Chondrocyte (in vitro differentiated cells): ENCODE results near the gene PCYT2. TPM values are rescaled to one million over a fixed set of nuclear protein-coding genes. Genes with fewer than 3 reads are reported as not detected.

ENCODE experiments used
- DNase-seq: peaks from one replicate; pipeline ENCODE4 v3.0.0; 2021; ENCODE audit warnings: mixed read lengths, low spot score
- H3K27ac Mint-ChIP-seq: one replicate; pipeline ENCODE4 v1.8.0; 2021; ENCODE audit warnings: mild to moderate bottlenecking, moderate library complexity, mixed read lengths; ENCODE audit not compliant: unreplicated experiment
- H3K27me3 Mint-ChIP-seq: 2 replicates; pipeline ENCODE4 v1.8.0; 2021; ENCODE audit warnings: low read depth, mixed read lengths
- H3K36me3 Mint-ChIP-seq: 2 replicates; pipeline ENCODE4 v1.8.0; 2021; ENCODE audit warnings: low read depth, mixed read lengths
- H3K4me1 Mint-ChIP-seq: 2 replicates; pipeline ENCODE4 v1.8.0; 2021; ENCODE audit warnings: low read depth, mild to moderate bottlenecking, mixed read lengths
- H3K4me3 Mint-ChIP-seq: one replicate; pipeline ENCODE4 v1.8.0; 2021; ENCODE audit warnings: mild to moderate bottlenecking, moderate library complexity, mixed read lengths; ENCODE audit not compliant: unreplicated experiment
- H3K9me3 Mint-ChIP-seq: 2 replicates; pipeline ENCODE4 v1.8.0; 2021; ENCODE audit warnings: low read depth, mixed read lengths
- CTCF ChIP-seq: fragments of 200-600 bp; sonication (generic); IDR thresholded peaks from 2 replicates; pipeline ENCODE4 v1.5.0; 2021; ENCODE audit warnings: antibody characterized with exemption, mild to moderate bottlenecking, moderate library complexity
- total RNA-seq: library from RNA; stranded (reverse); gene quantifications from 3 replicates; pipeline ENCODE4 v1.2.1, GENCODE V29; 2021

PCYT2 gene
- total RNA-seq, 1 donor from 2014 or later = 28.8 TPM

- H3K27me3 Mint-ChIP-seq = no peaks in the 10 kb centered on the region
- H3K4me3 Mint-ChIP-seq = peak overlapping the region; percentile 83
- H3K36me3 Mint-ChIP-seq = peaks cover 2% of the 10 kb centered on the region
- H3K9me3 Mint-ChIP-seq = no peaks in the 10 kb centered on the region
- no peak for DNase-seq
- peaks cover 41% of the 10 kb centered on the region for H3K4me1 Mint-ChIP-seq
- TF ChIP-seq CTCF = peak; percentile 30
- H3K27ac Mint-ChIP-seq = no peak overlapping the region
Observed at GRCh38 chr17:81927152-81927652, 16.0 kb upstream of the PCYT2 start.

- TF ChIP-seq CTCF = no peak
Observed at GRCh38 chr17:81926451-81927151, 15.4 kb upstream of the PCYT2 start.

GRCh38 chr17:81925860-81926450, 14.8 kb upstream of the PCYT2 start:
- TF ChIP-seq CTCF = no peak
- Mint-ChIP-seq H3K9me3 (no peaks in the 10 kb centered on the region), H3K36me3 (peaks cover 6% of the 10 kb centered on the region), H3K4me1 (peaks cover 43% of the 10 kb centered on the region), H3K27ac (peak overlapping the region; percentile 99), H3K4me3 (peak overlapping the region; percentile 83), H3K27me3 (no peaks in the 10 kb centered on the region)
- no peak for DNase-seq

More at GRCh38 chr17:81926451-81927151, 15.4 kb upstream of the PCYT2 start:
- Mint-ChIP-seq H3K9me3 (no peaks in the 10 kb centered on the region), H3K27me3 (no peaks in the 10 kb centered on the region), H3K36me3 (peaks cover 3% of the 10 kb centered on the region), H3K27ac (peak overlapping the region; percentile 99), H3K4me1 (peaks cover 40% of the 10 kb centered on the region), H3K4me3 (peak overlapping the region; percentile 83)
- DNase-seq = no peak

- Mint-ChIP-seq H3K4me3 (no peak overlapping the region), H3K36me3 (peaks cover 6% of the 10 kb centered on the region), H3K27ac (peak overlapping the region; percentile 99), H3K27me3 (no peaks in the 10 kb centered on the region), H3K9me3 (no peaks in the 10 kb centered on the region), H3K4me1 (peaks cover 45% of the 10 kb centered on the region)
- TF ChIP-seq CTCF = no peak
- no peak for DNase-seq
Observed at GRCh38 chr17:81924557-81925532, 13.6 kb upstream of the PCYT2 start.
